Activated T-helper 1 cell treated with Interleukin-2 at 50 U/mL for 16 hours (primary cell): Measurements from ENCODE around the gene STK39.

Source experiments
- DNase-seq: peaks from one replicate; pipeline ENCODE4 v3.0.0-alpha.2; 2020; ENCODE audit warnings: low read depth

The STK39 gene

DNA sequence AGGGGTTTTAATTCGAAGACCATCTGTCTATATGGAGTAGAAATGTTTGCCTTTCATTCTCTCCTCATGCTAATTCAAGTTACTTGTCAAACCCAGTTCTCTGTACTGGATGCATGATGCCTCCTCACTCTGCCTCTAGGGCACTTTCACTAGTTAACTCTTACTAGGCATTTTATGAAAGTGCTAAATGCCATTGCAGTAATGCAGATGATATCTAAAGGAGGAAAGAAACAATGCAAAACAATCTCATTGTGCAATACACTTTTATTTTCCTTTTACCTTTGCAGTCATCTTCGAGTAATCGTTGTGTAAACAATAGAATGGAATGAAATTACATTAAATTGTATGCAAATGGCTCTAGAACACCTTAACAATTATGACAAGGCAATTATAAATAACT, 293.6 kb downstream of the STK39 start:
- DNase-seq = no peak

DNA sequence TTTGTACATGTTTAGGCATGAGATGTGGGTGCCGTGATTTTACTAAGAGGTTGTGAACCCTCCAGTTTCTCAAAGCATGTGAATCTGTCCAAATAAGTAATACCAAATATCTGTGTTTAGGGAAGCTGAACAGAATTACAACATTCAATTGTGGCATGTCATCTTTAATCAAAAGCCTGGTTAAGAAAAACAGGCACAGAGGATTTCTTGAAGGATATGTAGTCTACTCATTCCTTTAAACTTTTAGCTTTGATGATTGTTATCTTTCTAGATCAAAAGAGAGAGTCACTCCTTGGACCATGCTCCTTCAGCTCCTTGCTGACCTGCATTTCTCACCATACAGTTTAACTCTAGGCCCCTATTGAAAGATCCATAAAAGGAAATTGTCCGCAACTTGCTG, 296.8 kb downstream of the STK39 start:
- no peak for DNase-seq

DNA sequence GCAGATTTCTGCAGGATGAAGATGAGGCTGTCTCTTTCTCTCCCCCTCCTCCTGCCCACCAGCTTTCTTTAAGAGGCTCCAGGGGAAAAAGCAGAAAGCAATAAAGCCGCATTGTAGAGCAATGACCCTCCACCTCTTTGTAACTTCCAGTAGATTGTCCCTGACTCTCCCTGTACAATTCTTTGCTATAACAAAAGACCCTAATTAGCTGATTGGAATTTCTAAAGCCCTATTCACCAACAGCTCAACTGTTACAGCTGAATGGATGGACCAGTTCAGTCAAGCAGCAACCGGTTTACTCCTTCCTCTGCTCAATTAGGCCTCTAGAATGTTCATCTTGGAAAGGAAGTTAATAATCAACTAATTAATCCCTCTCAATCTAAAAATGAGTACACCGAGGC, 301.0 kb downstream of the STK39 start:
- DNase-seq = no peak

DNA sequence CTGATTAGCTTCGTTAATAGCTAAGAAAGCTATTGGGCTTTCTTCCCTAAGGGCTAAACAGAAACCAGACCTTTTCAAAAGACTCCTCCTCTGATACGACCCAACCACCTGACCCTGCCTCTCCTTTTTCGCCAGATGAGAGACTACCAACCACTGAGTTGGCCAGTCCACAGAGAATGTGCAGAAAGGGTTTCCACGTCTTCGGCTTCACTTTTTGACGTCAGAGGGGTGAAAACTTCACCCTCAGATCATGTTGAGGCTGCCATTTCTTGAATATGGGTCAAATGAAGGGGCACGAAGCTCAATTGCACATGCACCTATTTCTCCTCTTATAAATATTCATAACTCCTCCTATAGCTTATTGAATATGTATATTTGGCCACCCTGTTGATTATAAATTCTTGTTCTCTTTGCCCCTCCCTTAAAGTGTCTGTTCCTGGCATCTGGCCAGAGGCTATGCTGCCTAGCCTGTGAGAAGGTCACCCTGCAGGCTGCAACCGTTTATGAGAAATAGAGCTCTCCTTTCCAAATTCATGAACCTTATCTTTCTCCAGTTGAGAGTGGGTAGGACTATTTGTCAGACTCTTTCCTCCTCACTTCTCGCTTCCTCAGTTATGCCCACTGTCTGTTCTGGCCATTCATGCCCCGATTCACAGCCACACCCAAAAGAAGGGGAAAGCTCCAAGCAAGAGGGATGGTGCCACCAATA, 301.6 kb downstream of the STK39 start:
- DNase-seq = no peak

DNA sequence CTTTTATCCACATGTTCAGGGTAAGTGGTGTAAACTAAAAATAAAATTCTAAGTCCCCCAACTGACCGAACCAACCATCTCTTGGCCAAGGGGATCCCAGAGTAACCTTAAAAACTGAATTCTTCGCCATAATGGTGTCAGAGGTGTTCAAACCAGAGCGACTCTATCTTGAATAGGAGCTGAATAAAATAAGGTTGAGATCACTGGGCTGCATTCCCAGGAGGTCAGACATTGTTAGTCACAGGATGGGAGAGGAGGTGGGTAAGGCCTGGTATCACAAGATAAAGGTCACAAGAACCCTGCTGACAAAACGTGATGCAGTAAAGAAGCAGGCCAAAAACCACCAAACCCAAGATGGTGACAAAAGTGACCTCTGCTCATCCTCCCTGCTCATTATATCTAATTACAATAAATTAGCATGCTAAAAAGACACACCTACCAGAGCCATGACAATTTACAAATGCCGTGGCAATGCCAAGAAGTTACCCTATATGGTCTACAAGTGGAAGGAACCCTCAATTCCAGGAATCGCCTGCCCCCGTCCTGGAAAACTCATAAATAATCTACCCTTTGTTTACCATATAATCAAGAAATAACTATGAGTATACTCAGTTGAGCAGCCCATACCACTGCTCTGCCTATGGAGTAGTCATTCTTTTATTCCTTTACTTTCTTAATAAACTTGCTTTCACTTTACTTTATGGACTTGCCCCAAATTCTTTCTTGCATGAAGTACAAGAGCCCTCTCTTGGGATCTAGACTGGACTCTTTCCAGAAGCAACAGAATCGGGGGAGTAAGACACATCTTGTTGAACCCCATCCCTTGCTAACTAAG, 302.4 kb downstream of the STK39 start:
- DNase-seq = no peak

DNA sequence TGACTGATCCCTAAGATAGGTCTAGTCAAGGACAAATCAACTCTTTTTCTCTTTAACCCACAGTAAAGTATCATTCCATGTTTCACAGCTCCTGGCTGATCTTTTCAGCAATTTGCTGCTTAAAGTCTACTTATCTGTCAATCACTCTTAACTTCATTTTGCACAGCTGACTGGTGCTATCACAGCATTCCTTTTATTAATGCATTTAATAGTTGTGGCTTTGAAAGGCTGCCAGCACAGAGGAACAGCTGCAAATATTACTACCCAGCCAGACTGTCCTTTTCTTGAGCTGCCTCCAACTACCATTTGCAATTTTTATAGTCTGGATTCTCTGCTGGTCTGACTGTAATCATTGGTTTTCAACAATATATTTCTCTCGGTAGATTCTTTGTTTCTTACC, 303.5 kb downstream of the STK39 start:
- no peak for DNase-seq

DNA sequence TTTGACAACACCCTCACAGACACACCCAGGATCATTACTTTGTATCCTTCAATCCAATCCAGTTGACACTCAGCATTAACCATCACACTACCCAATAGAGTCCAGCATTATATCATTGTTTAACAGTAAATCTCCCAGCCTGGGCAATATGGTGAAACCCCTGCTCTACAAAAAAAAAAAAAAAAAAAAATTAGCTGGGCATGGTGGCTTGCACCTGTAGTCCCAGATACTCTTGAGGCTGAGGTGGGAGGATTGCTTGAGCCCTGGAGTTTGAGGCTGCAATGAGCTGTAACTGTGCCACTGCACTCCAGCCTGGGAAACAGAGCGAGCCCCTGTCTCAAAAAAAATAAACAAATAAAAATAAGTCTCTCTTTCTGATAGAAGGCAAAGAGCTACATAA, 304.0 kb downstream of the STK39 start:
- DNase-seq = no peak

DNA sequence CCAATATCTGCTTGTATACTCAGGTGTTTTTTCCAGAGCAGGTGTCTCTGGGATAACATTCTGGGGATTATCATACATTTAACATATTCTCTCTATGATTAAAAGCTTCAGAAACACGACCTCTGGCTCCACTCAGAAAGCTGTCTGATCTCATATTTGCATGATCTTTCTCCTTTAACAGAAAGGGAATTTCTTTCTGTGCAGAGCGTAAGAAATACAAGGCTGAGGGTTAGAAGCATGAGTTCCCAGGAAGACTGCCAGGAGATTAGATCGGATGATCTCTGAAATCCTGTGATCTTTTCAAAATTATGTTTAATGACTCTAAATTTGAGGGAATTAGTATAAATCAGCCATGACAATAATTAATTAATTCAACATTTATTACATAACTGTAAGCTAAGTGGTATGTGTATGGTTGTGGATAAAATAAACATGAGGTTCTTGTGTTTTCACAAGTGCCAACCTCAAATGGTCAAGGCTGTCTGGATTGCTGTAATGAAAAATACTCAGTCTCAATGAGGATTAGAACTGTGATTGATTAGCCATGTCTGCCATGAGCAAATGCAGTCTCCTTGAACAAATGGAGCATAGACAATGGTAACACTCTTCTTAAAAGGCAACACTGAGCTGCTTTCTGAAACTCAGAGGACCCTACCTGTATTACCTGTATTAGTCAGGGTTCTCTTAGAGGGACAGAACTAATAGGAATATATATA, 304.9 kb downstream of the STK39 start:
- DNase-seq = no peak

DNA sequence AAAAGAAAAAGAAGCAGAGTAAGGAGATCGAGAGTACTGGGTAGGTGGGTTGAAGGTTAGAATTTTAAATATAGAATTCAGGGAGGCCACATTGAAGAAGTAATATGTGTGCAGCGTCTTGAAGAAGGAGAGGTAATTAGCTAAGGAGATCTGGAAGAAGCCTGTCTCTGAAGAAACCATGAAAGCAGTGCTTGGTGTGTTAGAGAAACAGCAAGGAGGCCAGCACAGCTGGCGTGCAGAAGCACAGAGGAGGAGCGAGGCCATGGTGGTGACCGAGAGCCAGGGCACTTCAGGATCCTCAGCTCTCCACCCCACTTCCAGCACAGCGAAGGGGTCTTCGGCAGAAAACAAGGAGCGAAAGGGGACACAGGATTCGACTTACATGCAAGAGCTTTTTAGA, 305.8 kb downstream of the STK39 start:
- DNase-seq = no peak

DNA sequence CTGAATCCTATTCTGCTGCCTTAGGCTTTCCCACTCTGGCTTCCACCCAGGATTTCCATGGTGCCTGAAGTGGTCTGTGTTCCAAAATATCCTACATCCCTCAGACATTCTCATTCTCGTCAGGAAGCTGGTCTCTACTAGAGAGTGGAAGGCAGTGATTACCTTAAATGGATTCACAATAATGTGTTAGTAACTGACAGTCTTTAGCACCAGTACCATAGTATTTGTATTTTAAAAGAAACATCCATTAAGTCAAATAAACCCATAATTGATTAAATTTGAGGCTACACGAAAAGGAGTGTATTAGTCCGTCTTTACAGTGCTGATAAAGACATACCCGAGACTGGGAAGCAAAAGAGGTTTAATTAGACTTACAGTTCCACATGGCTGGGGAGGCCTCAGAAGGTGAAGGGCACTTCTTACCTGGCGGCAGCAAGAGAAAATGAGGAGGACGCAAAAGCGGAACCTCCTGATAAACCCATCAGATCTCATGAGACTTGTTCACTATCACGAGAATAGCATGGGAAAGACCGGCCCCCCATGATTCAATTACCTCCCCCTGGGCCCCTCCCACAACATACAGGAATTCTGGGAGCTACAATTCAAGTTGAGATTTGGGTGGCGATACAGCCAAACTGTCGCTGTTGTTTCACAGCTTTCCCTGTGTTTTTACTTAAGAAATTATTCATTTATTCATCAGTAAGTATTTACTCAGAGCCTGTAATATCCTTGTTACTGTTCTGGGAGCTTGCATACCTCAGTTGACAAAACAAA, 306.5 kb downstream of the STK39 start:
- DNase-seq = no peak

DNA sequence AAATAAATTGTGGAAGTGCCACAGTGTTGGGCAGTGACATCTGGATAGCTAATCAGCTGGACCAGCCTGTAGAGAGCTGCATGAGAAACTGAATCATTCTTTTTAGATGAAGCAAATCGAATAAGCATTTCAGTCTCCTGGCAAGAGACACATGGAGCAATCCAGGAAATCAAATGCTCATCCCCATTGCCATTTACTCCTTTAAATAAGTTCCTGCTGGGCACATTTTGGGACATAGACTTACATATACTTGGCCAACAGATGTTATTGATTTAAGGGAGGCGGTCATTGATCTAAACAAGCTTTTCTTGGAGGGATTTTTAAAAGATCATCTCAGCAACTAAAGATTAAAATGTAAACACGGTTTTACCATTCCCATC, 307.1 kb downstream of the STK39 start:
- no peak for DNase-seq

DNA sequence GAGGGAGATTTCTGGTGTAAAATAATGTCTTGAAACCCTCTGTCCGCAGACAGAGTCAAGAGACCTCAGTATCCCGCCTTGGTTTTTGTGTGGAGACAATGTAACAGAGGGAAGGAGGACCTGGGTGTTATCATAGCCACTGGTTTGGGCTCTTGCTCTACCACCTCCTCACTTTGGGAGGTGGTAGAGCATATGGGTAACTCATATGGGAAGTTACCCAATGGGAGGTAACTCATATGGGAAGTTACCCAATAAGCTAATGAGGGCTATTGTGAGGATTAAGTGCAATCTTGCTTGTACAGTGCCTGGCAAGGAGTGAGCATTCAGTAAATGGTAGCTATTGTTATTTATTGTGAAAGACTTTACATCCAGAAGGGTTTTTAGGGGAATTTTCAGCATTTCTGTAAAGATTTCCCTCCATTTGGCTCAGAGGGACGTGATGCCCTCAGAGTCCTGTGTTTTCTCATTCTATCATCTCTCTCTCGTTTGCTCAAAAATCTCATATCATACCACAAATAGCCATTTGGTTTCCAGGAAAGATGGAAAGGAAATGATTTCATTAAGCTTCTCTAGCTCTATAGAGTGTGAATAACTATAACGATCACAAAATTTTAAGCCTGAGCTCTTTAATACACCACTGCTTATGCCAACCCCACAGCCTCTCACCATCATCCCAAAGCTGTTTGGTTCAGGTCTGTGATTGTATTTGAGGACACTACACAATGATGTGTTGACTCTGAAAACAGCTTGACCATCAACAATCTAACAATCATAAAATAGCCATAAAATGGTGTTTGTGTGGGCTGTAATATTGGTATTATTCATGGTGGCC, 307.7 kb downstream of the STK39 start:
- no peak for DNase-seq

DNA sequence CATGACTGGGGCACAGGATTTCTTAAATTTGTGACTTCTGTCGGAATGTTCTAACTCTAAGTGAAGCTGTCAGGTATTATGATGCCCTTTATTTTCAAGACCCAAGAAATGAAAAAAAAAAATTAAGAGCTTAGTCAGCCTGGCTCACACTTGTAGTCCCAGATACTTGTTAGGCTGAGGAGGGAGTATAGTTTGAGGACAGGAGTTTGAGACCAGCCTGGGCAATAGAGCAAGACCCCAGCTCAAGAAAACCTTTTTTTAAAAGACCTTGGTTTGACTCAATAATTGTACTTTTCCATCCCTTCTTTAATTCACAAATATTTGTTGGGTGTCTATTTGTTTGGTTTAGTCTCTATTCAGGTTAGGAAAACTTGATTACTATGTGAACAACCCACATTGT, 310.0 kb downstream of the STK39 start:
- no peak for DNase-seq

DNA sequence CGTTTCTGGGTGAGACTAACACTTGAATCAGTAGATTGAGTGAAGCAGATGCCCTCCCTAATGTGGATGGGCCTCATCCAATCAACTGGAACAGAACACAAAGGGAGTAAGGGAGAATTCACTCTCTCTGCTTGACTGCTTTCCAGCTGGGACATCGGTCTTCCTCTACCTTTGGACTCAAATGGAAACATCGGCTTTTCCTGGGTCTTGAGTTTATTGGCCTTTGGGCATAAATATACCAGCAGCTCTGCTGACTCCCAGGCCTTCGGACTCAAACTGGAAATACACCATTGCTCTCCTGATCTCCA, 311.6 kb downstream of the STK39 start:
- no peak for DNase-seq

DNA sequence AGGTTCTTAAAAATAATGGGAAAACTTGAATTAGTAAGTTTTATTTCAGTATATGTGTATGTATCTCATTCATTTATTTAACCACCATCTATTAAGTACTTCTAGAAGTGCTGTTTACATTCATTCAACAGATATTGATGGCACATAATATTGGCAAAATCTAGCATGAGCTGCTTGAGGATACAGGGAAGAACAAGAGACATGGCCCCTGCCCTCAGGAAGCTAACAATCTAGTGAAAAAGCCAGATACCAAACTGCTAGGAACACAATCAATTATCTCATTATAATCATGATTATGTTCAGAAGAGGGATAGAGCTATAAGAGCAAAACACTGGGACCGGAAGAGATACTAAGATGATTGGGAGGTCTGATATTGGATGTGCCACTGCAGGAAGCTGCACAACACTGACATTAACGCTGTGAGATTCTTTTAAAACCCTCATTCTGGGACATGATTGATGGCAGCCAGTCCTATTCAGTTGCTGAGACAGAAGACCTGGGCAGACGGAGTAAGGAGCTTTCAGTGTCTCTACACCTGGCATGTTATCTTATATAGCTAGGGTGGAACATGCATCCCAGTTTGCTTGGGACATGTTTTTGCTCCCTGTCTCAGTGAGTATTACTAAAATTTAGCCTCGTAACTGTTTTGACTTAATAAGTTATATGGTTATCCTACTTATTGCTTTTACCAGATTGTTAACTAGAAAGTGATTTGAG, 314.1 kb downstream of the STK39 start:
- DNase-seq = no peak

DNA sequence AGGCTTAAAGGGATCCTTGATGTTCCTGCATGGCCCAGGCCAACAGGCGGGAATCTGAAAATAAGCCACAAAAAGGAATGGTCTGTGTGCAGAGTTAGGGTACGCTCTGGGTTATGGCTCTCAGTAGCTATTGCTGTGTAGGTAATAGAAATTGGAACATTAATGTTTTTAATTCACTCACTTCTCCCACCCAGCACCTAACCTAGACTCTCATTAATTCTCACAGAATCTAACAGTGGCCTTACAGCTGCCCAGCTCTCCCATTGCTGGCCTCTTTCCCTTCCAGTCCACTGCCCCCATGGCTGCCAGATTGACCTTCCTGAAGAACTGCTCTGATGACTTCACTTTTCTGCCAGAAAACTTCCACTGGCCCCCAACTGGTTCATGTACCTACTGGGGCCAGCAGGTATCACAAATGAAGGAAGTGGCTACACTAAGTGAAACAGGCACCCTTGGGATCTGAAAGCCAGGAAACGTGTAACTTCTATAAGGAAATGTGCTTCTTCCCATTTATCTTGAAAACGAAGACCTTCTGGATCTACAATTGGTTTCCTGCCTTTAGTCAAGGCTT, 315.2 kb downstream of the STK39 start:
- no peak for DNase-seq

DNA sequence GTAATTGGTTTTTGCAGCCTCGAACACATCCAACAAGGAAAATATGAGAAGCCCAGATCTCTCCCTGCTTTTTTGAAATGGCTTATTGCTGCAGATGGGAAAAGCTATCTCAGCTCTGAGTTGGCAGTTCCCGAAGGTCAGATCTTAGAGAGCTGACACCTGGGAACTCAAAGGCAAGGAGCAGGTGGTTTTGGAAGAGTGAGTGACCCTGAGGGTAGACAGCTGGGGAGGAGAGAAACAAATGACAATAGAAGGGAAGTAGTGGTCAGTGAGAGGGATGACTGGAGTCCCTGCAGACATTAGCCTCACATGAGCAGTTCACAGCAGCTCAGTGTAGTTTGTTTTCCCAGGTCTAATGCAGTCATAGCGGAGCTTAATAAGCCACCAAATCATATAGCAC, 317.9 kb downstream of the STK39 start:
- DNase-seq = no peak

DNA sequence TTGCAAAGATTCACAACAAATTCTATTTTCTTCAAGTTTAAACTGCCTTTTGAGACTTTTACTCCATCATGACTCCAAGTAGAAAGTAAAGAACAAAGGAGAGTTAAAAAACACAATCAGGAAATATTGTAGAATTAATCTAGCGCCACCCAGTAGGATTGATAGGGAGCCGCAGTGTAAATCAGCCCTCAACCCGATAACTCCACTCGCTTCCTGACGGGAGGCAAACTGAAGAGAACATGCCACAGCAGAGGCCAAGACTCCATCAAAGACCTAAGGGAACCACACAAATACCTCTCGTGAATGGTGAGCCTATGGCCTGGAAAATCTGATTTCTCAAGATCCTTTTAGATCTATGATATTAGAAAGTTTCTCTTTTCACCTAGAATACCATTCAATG, 319.0 kb downstream of the STK39 start:
- DNase-seq = no peak

DNA sequence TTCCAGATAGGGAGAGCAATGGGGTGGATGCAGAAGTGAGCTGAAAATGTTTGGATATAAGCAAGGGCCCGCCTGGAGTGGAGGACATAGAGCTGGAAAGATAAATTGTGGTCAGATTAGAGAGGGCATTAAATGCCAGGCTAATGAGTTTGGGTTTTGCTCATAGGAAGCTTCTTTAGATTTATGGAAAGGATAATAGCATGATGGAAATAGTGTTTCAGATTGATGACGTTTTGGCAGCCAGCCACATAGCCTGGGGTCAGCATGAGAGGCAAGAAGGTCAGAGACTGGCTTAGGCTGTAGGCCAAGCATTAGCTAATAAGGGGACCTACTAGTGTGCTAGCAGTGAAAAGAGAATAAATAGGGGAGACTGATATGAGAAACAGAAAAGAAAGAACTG, 321.6 kb downstream of the STK39 start:
- DNase-seq = no peak

DNA sequence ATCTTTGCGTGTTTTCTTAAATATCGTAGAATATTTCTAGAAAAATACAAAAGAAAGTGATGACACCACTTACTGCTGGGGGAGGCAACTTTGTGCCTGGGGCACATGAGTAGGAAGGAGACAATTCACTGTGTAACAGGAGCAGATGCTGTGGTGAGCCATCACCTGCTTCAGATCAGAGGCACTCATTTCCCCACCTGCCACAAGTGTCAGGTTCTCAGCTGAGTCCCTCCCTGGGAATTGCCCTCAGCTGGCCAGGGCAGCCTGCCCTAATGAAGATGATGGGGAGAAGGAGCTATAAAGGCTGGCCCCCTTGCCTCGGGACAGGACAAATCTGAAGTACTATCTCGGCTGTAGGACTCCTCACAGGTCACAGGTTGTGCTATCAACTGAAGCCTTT, 322.8 kb downstream of the STK39 start:
- no peak for DNase-seq

DNA sequence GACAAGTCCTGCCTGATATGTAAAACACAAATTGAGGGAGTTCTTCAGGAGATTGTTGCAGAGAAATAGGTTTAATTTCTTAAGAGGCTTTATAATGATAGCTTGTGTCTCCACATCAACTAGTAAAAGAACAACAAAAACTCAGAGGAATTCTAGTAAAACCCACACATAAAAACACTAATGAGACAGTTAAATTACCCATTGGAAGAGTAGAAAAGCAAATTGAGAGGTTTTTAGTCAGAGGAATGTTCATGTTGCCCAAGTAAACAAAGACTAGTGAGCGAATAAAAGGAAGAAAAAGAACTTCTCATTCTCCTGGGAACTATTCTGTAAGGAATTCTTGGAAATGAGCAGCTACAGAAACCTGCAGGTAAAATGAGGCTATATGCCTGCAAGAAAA, 330.6 kb downstream of the STK39 start:
- no peak for DNase-seq
